PFSK-1 (cell line): ENCODE results near the gene B4GALNT4.

Experiments
- FOXP2 ChIP-seq: optimal IDR thresholded peaks from 2 replicates; pipeline ENCODE3; 2011; ENCODE audit warnings: borderline replicate concordance, control low read depth, inconsistent platforms; ENCODE audit not compliant: insufficient read depth; ENCODE audit errors: extremely low read length, extremely low read depth
- POLR2AphosphoS5 ChIP-seq: IDR thresholded peaks from 2 replicates; pipeline ENCODE4 v1.6.1; 2012; ENCODE audit warnings: low read depth, mild to moderate bottlenecking, control low read depth, low read length, moderate library complexity
- REST ChIP-seq, 2 experiments: IDR thresholded peaks; 2 replicates each; pipeline versions ENCODE4 v1.6.1 to v1.8.0; 2011 to 2012; ENCODE audit warnings: low read depth in 2 of 2, low read length in 2 of 2, control low read depth in 1 of 2, inconsistent platforms in 1 of 2, mild to moderate bottlenecking in 1 of 2, moderate library complexity in 1 of 2; ENCODE audit not compliant: insufficient read depth in 1 of 2
- SIN3A ChIP-seq: IDR thresholded peaks from 2 replicates; pipeline ENCODE4 v1.6.1; 2012; ENCODE audit warnings: mild to moderate bottlenecking, low read length, moderate library complexity, borderline replicate concordance; ENCODE audit not compliant: insufficient read depth
- TAF1 ChIP-seq: IDR thresholded peaks from 2 replicates; pipeline ENCODE4 v1.6.1; 2012; ENCODE audit warnings: low read length, control low read depth, borderline replicate concordance; ENCODE audit not compliant: insufficient read depth

Gene B4GALNT4

GRCh38 chr11:409600-410483 lies 40.5 kb downstream of the B4GALNT4 start:
- TF ChIP-seq FOXP2 (no peak), TAF1 (no peak), SIN3A (no peak), POLR2AphosphoS5 (no peak), REST (IDR thresholded peaks at IDR 0.05; ENCODE audit: insufficient read depth in 1 of 2, low read depth in 2 of 2, low read length in 2 of 2) (no peak)

GRCh38 chr11:412641-413119 lies 43.4 kb downstream of the B4GALNT4 start:
- no peak for TF ChIP-seq POLR2AphosphoS5
- TF ChIP-seq FOXP2 = no peak
- no peak for TF ChIP-seq REST (IDR thresholded peaks at IDR 0.05; ENCODE audit: insufficient read depth in 1 of 2, low read depth in 2 of 2, low read length in 2 of 2)
- no peak for TF ChIP-seq TAF1
- TF ChIP-seq SIN3A = no peak

GRCh38 chr11:413120-414081 lies 44.1 kb downstream of the B4GALNT4 start:
- TF ChIP-seq SIN3A = no peak

DNA sequence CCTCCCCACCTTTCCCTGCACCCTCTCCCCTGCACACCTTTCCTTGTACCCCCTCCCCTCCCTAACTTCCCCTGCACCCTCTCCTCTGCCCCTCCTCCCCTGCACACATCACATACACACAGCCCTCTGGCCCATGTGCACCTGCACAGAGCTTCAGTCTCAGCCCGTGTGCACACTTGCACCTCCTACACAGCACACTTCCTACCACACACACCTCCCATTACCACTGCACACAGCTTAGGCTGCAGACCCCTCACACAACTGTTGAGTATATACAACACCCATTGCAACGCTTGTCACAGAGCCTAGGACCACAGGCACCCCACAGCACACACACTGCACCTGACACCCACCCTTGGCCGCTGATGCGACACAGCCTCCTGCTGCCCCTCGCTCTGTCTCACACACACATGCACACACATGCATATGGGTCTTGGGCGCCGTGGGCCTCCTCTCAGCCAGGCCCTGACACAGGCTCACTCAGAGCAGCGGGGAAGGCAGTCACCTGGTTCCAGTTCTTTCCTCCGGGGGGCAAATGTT lies 45.1 kb downstream of the B4GALNT4 start:
- TF ChIP-seq TAF1 (no peak), POLR2AphosphoS5 (no peak), SIN3A (no peak), REST (IDR thresholded peaks at IDR 0.05; ENCODE audit: insufficient read depth in 1 of 2, low read depth in 2 of 2, low read length in 2 of 2) (no peak), FOXP2 (no peak)

DNA sequence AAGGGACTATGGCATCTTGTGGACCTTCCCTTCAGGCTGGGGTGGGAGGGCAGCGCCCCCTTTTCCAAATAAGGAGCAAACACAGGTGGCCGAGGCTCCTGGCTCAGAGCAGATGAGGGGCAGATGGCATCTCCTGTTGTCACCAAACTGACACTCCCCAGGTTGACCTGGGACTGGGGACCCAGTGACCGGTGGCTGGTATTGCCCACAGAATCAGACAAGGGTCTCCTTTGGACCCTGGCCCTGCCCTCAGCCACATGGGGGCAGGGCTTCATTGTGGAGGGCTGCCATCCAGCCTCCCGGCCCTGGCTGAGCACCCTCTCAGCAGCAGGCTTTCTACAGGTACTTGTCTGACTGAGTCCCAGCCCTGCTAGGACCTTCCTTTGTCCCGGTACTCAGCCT lies 46.3 kb downstream of the B4GALNT4 start:
- TF ChIP-seq FOXP2 (no peak), REST (IDR thresholded peaks at IDR 0.05; ENCODE audit: insufficient read depth in 1 of 2, low read depth in 2 of 2, low read length in 2 of 2) (no peak), TAF1 (no peak), POLR2AphosphoS5 (no peak), SIN3A (no peak)
